WTC11 (cell line): ENCODE data around the gene GPRIN3. TPM values are rescaled to one million over a fixed set of nuclear protein-coding genes. Genes with fewer than 3 reads are reported as not detected.

Source experiments
- ATAC-seq: fragments of 200-7000 bp; cut with Tn5 transposase; 2 replicates; pipeline ENCODE4 v1.10.0; 2021; ENCODE audit warnings: mild to moderate bottlenecking, moderate library complexity
- CTCF ChIA-PET: fragments of 300-600 bp; sonication (Branson Sonifier 250); formaldehyde crosslinking; loops from one replicate; lab custom pipeline; 2021; ENCODE audit warnings: antibody characterized with exemption; lab: Charles Lee
- POLR2A ChIA-PET: fragments of 350-600 bp; sonication (Branson Sonifier 250); formaldehyde crosslinking; loops from one replicate; lab custom pipeline; 2021; ENCODE audit warnings: antibody characterized with exemption; lab: Charles Lee
- DNase-seq: peaks from one replicate; pipeline ENCODE4 v3.0.0; 2021; ENCODE audit warnings: low spot score
- H3K27ac Mint-ChIP-seq: 2 replicates; pipeline ENCODE4 v1.8.0; 2021; ENCODE audit warnings: mixed read lengths
- H3K27me3 Mint-ChIP-seq: 2 replicates; pipeline ENCODE4 v1.8.0; 2021; ENCODE audit warnings: low read depth, mild to moderate bottlenecking, moderate library complexity, mixed read lengths
- H3K36me3 Mint-ChIP-seq: 2 replicates; pipeline ENCODE4 v1.8.0; 2021; ENCODE audit warnings: mixed read lengths
- H3K4me1 Mint-ChIP-seq: 2 replicates; pipeline ENCODE4 v1.8.0; 2022; ENCODE audit warnings: mixed read lengths
- H3K4me3 Mint-ChIP-seq: 2 replicates; pipeline ENCODE4 v1.8.0; 2021; ENCODE audit warnings: mild to moderate bottlenecking, moderate library complexity, mixed read lengths
- H3K9me3 Mint-ChIP-seq: 2 replicates; pipeline ENCODE4 v1.8.0; 2021; ENCODE audit warnings: mixed read lengths
- CREB1 ChIP-seq: sonication (generic); formaldehyde crosslinking; IDR thresholded peaks from 2 replicates; pipeline ENCODE4 v1.8.0; 2023; ENCODE audit warnings: mild to moderate bottlenecking, missing genetic modification reagents
- ELF4 ChIP-seq: sonication (generic); formaldehyde crosslinking; IDR thresholded peaks from 2 replicates; pipeline ENCODE4 v1.8.1; 2022; ENCODE audit warnings: low read depth, mild to moderate bottlenecking, moderate library complexity, missing genetic modification reagents
- ESRRA ChIP-seq: sonication (generic); formaldehyde crosslinking; IDR thresholded peaks from 2 replicates; pipeline ENCODE4 v1.8.1; 2022; ENCODE audit warnings: mild to moderate bottlenecking, missing genetic modification reagents, borderline replicate concordance
- ETV6 ChIP-seq: sonication (generic); formaldehyde crosslinking; IDR thresholded peaks from 2 replicates; pipeline ENCODE4 v1.8.1; 2022; ENCODE audit warnings: mild to moderate bottlenecking, missing genetic modification reagents
- JAZF1 ChIP-seq: fragments of 250-450 bp; sonication (Bioruptor Pico); IDR thresholded peaks from 2 replicates; pipeline ENCODE4 v1.9.0; 2021; ENCODE audit warnings: moderate library complexity, mild to moderate bottlenecking, inconsistent platforms
- NFE2L1 ChIP-seq: sonication (generic); formaldehyde crosslinking; IDR thresholded peaks from 2 replicates; pipeline ENCODE4 v1.8.1; 2023; ENCODE audit warnings: missing genetic modification reagents
- PRRX2 ChIP-seq: fragments of 250-450 bp; sonication (Bioruptor Pico); IDR thresholded peaks from 2 replicates; pipeline ENCODE4 v1.8.0; 2021; ENCODE audit warnings: mild to moderate bottlenecking
- SOX15 ChIP-seq: fragments of 250-450 bp; sonication (Bioruptor Pico); IDR thresholded peaks from 2 replicates; pipeline ENCODE4 v1.9.0; 2021; ENCODE audit warnings: mild to moderate bottlenecking
- STAT6 ChIP-seq: sonication (generic); formaldehyde crosslinking; conservative IDR thresholded peaks from 2 replicates; pipeline ENCODE4 v1.8.1; 2023; ENCODE audit warnings: mild to moderate bottlenecking, low read depth, missing genetic modification reagents, moderate library complexity
- TEAD1 ChIP-seq: sonication (generic); formaldehyde crosslinking; IDR thresholded peaks from 2 replicates; pipeline ENCODE4 v1.8.0; 2022; ENCODE audit warnings: mild to moderate bottlenecking, missing genetic modification reagents
- TEAD4 ChIP-seq: sonication (generic); formaldehyde crosslinking; IDR thresholded peaks from 2 replicates; pipeline ENCODE4 v1.8.0; 2022; ENCODE audit warnings: mild to moderate bottlenecking, missing genetic modification reagents
- TP53 ChIP-seq: sonication (generic); formaldehyde crosslinking; IDR thresholded peaks from 2 replicates; pipeline ENCODE4 v1.8.1; 2023; ENCODE audit warnings: mild to moderate bottlenecking, missing genetic modification reagents
- USF1 ChIP-seq: sonication (generic); formaldehyde crosslinking; IDR thresholded peaks from 2 replicates; pipeline ENCODE4 v1.8.0; 2022; ENCODE audit warnings: mild to moderate bottlenecking, missing genetic modification reagents
- ZNF219 ChIP-seq: sonication (generic); formaldehyde crosslinking; IDR thresholded peaks from 2 replicates; pipeline ENCODE4 v1.8.0; 2023; ENCODE audit warnings: missing genetic modification reagents, mild to moderate bottlenecking, borderline replicate concordance
- ZNF263 ChIP-seq: sonication (generic); formaldehyde crosslinking; IDR thresholded peaks from 2 replicates; pipeline ENCODE4 v1.8.1; 2022; ENCODE audit warnings: low read depth, mild to moderate bottlenecking, moderate library complexity, missing genetic modification reagents
- ZNF317 ChIP-seq: sonication (generic); formaldehyde crosslinking; IDR thresholded peaks from 2 replicates; pipeline ENCODE4 v1.8.1; 2023; ENCODE audit warnings: low read depth, mild to moderate bottlenecking, moderate library complexity, missing genetic modification reagents, borderline replicate concordance
- ZNF671 ChIP-seq: fragments of 250-450 bp; sonication (Bioruptor Pico); IDR thresholded peaks from 2 replicates; pipeline ENCODE4 v1.8.0; 2021; ENCODE audit warnings: mild to moderate bottlenecking
- total RNA-seq: library from RNA; stranded (reverse); gene quantifications from 3 replicates; pipeline ENCODE4 v1.2.3, GENCODE V29; 2021
- TF ChIP-seq, protein P1 (sequence below): sonication (generic); formaldehyde crosslinking; IDR thresholded peaks from 2 replicates; pipeline ENCODE4 v1.8.1; 2023; ENCODE audit warnings: mild to moderate bottlenecking, missing genetic modification reagents
- TF ChIP-seq, protein P2 (sequence below): sonication (generic); formaldehyde crosslinking; IDR thresholded peaks from 2 replicates; pipeline ENCODE4 v1.8.0; 2022; ENCODE audit warnings: mild to moderate bottlenecking, missing genetic modification reagents
- TF ChIP-seq, protein P3 (sequence below): sonication (generic); formaldehyde crosslinking; IDR thresholded peaks from 2 replicates; pipeline ENCODE4 v1.8.1; 2022; ENCODE audit warnings: mild to moderate bottlenecking, missing genetic modification reagents, moderate library complexity, borderline replicate concordance

The GPRIN3 gene
- total RNA-seq, 1 experiment from 2014 or later, result 2.0 TPM

- Mint-ChIP-seq H3K4me1 (no peaks in the 10 kb centered on the region), H3K36me3 (no peaks in the 10 kb centered on the region), H3K4me3 (no peak overlapping the region), H3K27ac (no peak overlapping the region), H3K9me3 (no peaks in the 10 kb centered on the region), H3K27me3 (no peaks in the 10 kb centered on the region)
- ChIA-PET POLR2A (no interaction called here), CTCF (no interaction called here)
- DNase-seq (no peak), ATAC-seq (no peak)
- TF ChIP-seq, protein P1, sequence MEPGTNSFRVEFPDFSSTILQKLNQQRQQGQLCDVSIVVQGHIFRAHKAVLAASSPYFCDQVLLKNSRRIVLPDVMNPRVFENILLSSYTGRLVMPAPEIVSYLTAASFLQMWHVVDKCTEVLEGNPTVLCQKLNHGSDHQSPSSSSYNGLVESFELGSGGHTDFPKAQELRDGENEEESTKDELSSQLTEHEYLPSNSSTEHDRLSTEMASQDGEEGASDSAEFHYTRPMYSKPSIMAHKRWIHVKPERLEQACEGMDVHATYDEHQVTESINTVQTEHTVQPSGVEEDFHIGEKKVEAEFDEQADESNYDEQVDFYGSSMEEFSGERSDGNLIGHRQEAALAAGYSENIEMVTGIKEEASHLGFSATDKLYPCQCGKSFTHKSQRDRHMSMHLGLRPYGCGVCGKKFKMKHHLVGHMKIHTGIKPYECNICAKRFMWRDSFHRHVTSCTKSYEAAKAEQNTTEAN (CRISPR knock-in tag), result no peak
- TF ChIP-seq TEAD4 (CRISPR knock-in tag), result no peak
- TF ChIP-seq ZNF671 (CRISPR knock-in tag), result no peak
- no peak for TF ChIP-seq CREB1 (CRISPR knock-in tag)
- TF ChIP-seq ZNF219 (CRISPR knock-in tag), result no peak
- TF ChIP-seq PRRX2 (CRISPR knock-in tag), result no peak
- TF ChIP-seq USF1 (CRISPR knock-in tag), result no peak
- TF ChIP-seq STAT6, result no peak
- TF ChIP-seq, protein P2, sequence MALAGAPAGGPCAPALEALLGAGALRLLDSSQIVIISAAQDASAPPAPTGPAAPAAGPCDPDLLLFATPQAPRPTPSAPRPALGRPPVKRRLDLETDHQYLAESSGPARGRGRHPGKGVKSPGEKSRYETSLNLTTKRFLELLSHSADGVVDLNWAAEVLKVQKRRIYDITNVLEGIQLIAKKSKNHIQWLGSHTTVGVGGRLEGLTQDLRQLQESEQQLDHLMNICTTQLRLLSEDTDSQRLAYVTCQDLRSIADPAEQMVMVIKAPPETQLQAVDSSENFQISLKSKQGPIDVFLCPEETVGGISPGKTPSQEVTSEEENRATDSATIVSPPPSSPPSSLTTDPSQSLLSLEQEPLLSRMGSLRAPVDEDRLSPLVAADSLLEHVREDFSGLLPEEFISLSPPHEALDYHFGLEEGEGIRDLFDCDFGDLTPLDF (CRISPR knock-in tag), result no peak
- no peak for TF ChIP-seq ELF4 (CRISPR knock-in tag)
- no peak for TF ChIP-seq ESRRA
- no peak for TF ChIP-seq SOX15 (CRISPR knock-in tag)
- TF ChIP-seq, protein P3, sequence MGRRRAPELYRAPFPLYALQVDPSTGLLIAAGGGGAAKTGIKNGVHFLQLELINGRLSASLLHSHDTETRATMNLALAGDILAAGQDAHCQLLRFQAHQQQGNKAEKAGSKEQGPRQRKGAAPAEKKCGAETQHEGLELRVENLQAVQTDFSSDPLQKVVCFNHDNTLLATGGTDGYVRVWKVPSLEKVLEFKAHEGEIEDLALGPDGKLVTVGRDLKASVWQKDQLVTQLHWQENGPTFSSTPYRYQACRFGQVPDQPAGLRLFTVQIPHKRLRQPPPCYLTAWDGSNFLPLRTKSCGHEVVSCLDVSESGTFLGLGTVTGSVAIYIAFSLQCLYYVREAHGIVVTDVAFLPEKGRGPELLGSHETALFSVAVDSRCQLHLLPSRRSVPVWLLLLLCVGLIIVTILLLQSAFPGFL (CRISPR knock-in tag), result no peak
- TF ChIP-seq NFE2L1, result no peak
Observed at GRCh38 chr4:89270792-89271191, 36.8 kb downstream of the GPRIN3 start.

GRCh38 chr4:89269121-89269666, 38.4 kb downstream of the GPRIN3 start:
- H3K36me3 Mint-ChIP-seq, result no peaks in the 10 kb centered on the region
- CTCF ChIA-PET, result no interaction called here
- no peak overlapping the region for H3K27ac Mint-ChIP-seq
- TF ChIP-seq ZNF317 (CRISPR knock-in tag) (no peak), ZNF263 (CRISPR knock-in tag) (no peak), TEAD1 (CRISPR knock-in tag) (no peak), JAZF1 (no peak), ETV6 (no peak), TP53 (CRISPR knock-in tag) (no peak)
- TF ChIP-seq, all 79 proteins: peak for 0
- POLR2A ChIA-PET, result no interaction called here
- Mint-ChIP-seq H3K9me3 (peaks cover 1% of the 10 kb centered on the region; the same call in 1 of the 2 replicates), H3K4me3 (no peak overlapping the region), H3K4me1 (peaks cover 2% of the 10 kb centered on the region; the same call in 1 of the 2 replicates), H3K27me3 (no peaks in the 10 kb centered on the region)
- no peak for ATAC-seq
- no peak for DNase-seq
